HFFc6 (cell line): Measurements from ENCODE around the gene PCDH9. TPM values are rescaled to one million over a fixed set of nuclear protein-coding genes. Genes with fewer than 3 reads are reported as not detected.

Experiments
- DNase-seq: peaks from one replicate; pipeline ENCODE4 v3.0.0-alpha.2; 2018
- H3K27ac Mint-ChIP-seq: 2 replicates; pipeline ENCODE4 v1.8.0; 2020; ENCODE audit warnings: mild to moderate bottlenecking, mixed read lengths
- H3K27me3 Mint-ChIP-seq: 2 replicates; pipeline ENCODE4 v1.8.0; 2021; ENCODE audit warnings: mild to moderate bottlenecking, moderate library complexity, mixed read lengths; ENCODE audit not compliant: insufficient read depth
- H3K36me3 Mint-ChIP-seq: 2 replicates; pipeline ENCODE4 v1.8.0; 2021; ENCODE audit warnings: low read depth, mixed read lengths
- H3K4me1 Mint-ChIP-seq: 2 replicates; pipeline ENCODE4 v1.8.0; 2020; ENCODE audit warnings: low read depth, mixed read lengths
- H3K4me3 Mint-ChIP-seq: 2 replicates; pipeline ENCODE4 v1.8.0; 2020; ENCODE audit warnings: mild to moderate bottlenecking, moderate library complexity, mixed read lengths
- H3K9me3 Mint-ChIP-seq: 2 replicates; pipeline ENCODE4 v1.8.0; 2020; ENCODE audit warnings: mild to moderate bottlenecking, mixed read lengths
- total RNA-seq, 6 experiments: library from RNA; stranded (reverse); fragmentation: NEBNext Ultra II Directional; extraction: Animal tissue kit (Norgen Biotek cat#: 25700); gene quantifications; 2 replicates in 1 of 6; 3 replicates in 5 of 6; pipeline ENCODE4 v1.2.3, GENCODE V29; 2021
- TF ChIP-seq, protein P1 (sequence below): fragments of 200-600 bp; sonication (generic); IDR thresholded peaks from 2 replicates; pipeline ENCODE4 v1.5.0; 2021; ENCODE audit warnings: antibody characterized with exemption, mild to moderate bottlenecking

Gene PCDH9
- total RNA-seq, 6 experiments from 2014 or later = 2.0 to 6.7 (median 2.6) TPM

- Mint-ChIP-seq H3K9me3 (no peaks in the 10 kb centered on the region), H3K27ac (no peak overlapping the region), H3K4me1 (peaks cover 20% of the 10 kb centered on the region), H3K27me3 (no peaks in the 10 kb centered on the region), H3K36me3 (no peaks in the 10 kb centered on the region), H3K4me3 (no peak overlapping the region)
- no peak for DNase-seq
- TF ChIP-seq, protein P1, sequence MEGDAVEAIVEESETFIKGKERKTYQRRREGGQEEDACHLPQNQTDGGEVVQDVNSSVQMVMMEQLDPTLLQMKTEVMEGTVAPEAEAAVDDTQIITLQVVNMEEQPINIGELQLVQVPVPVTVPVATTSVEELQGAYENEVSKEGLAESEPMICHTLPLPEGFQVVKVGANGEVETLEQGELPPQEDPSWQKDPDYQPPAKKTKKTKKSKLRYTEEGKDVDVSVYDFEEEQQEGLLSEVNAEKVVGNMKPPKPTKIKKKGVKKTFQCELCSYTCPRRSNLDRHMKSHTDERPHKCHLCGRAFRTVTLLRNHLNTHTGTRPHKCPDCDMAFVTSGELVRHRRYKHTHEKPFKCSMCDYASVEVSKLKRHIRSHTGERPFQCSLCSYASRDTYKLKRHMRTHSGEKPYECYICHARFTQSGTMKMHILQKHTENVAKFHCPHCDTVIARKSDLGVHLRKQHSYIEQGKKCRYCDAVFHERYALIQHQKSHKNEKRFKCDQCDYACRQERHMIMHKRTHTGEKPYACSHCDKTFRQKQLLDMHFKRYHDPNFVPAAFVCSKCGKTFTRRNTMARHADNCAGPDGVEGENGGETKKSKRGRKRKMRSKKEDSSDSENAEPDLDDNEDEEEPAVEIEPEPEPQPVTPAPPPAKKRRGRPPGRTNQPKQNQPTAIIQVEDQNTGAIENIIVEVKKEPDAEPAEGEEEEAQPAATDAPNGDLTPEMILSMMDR = no peak
Observed at GRCh38 chr13:67228916-67229315, 1.2 kb downstream of the PCDH9 start.

GRCh38 chr13:67228031-67228430 is 2.1 kb downstream of the PCDH9 start:
- H3K4me1 Mint-ChIP-seq = peaks cover 29% of the 10 kb centered on the region
- H3K9me3 Mint-ChIP-seq = no peaks in the 10 kb centered on the region
- no peak overlapping the region for H3K4me3 Mint-ChIP-seq
- TF ChIP-seq, protein P1 = no peak
- H3K36me3 Mint-ChIP-seq = no peaks in the 10 kb centered on the region
- H3K27me3 Mint-ChIP-seq = no peaks in the 10 kb centered on the region
- no peak overlapping the region for H3K27ac Mint-ChIP-seq
- no peak for DNase-seq

GRCh38 chr13:67227131-67227983 is 2.8 kb downstream of the PCDH9 start:
- H3K4me3 Mint-ChIP-seq = no peak overlapping the region
- H3K9me3 Mint-ChIP-seq = no peaks in the 10 kb centered on the region
- H3K27me3 Mint-ChIP-seq = no peaks in the 10 kb centered on the region
- H3K36me3 Mint-ChIP-seq = no peaks in the 10 kb centered on the region
- TF ChIP-seq, protein P1 = no peak
- H3K27ac Mint-ChIP-seq = no peak overlapping the region
- peaks cover 33% of the 10 kb centered on the region for H3K4me1 Mint-ChIP-seq
- no peak for DNase-seq

- no peak for DNase-seq
- Mint-ChIP-seq H3K4me1 (peaks cover 32% of the 10 kb centered on the region), H3K9me3 (no peaks in the 10 kb centered on the region), H3K27ac (no peak overlapping the region), H3K36me3 (no peaks in the 10 kb centered on the region), H3K27me3 (no peaks in the 10 kb centered on the region), H3K4me3 (no peak overlapping the region)
- TF ChIP-seq, protein P1 = no peak
Observed at GRCh38 chr13:67226696-67227095, 3.4 kb downstream of the PCDH9 start.

DNA sequence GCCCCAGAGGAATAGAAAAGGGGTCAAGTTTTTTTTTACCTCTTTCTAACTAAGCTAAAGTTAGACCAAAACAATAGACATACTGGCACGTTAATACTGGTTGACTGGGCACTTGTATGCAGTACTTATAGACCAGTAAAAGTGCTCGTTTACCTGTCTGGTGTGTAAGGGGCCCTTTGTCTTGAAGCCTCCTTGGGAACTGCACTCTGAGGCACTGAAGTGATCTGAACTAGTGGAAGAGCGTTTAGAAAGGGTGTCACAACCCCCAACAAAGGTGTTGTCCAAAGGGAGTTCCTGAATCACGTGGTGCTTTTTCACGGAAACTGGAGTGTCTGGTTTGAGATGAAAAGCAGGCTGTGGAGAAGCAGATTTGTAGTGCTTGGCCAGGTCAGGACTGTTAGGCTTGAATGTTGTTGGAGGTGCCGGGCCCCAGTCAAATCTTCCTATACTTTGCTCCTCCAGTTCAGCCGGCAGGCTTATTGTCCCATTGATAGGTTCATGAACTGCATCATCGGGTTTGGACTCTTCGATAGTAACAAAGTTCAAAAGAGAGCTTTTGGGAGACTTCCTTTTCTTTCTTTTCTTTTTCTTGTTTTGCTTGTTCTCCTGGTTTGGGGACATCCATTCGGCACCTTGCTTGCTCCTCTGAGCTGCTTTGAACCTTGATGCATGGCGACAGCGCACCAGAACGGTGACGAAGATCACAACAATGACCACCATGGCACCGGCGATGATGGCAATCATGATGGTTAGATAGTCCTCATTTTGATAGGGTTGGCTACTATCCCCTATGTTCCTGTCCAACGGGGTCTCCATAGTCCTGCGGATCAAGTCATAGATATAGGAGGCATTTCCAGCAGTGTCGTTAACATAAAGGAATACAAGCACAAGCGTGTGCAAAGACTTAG is 4.6 kb downstream of the PCDH9 start:
- DNase-seq = no peak
- no peak overlapping the region for H3K27ac Mint-ChIP-seq
- H3K36me3 Mint-ChIP-seq = no peaks in the 10 kb centered on the region
- H3K9me3 Mint-ChIP-seq = no peaks in the 10 kb centered on the region
- H3K4me3 Mint-ChIP-seq = no peak overlapping the region
- TF ChIP-seq, protein P1 = no peak
- H3K27me3 Mint-ChIP-seq = no peaks in the 10 kb centered on the region
- peaks cover 29% of the 10 kb centered on the region for H3K4me1 Mint-ChIP-seq
